ENCODE data around the gene MTREX.

MTREX gene

GRCh38 chr5:55437452-55437851, 129.7 kb downstream of the MTREX start:
- H3K4me3 ChIP-seq (ENCODE audit: low read length) = no peak overlapping the region

GRCh38 chr5:55437859-55438206, 130.0 kb downstream of the MTREX start:
- Histone ChIP-seq H3K9me3 (ENCODE audit: insufficient read depth, low read length) (no peaks in the 10 kb centered on the region), H3K4me2 (ENCODE audit: low read length) (no peak overlapping the region), H3K27ac (ENCODE audit: low read length) (no peak overlapping the region)

More at GRCh38 chr5:55437452-55437851, 129.7 kb downstream of the MTREX start:
- H2AFZ ChIP-seq (ENCODE audit: low read depth, low read length) = no peak overlapping the region
- H3K27me3 ChIP-seq (ENCODE audit: low read depth, low read length) = no peaks in the 10 kb centered on the region
- no peaks in the 10 kb centered on the region for H3K9me3 ChIP-seq (ENCODE audit: insufficient read depth, low read length)
- no peak overlapping the region for H3K9ac ChIP-seq (ENCODE audit: low read length)
- TF ChIP-seq CTCF (IDR thresholded peaks at IDR 0.05; ENCODE audit: low read depth, low read length) = no peak
- TF ChIP-seq EZH2phosphoT487 (IDR thresholded peaks at IDR 0.05; ENCODE audit: low read depth) = no peak
- H3K4me1 ChIP-seq (ENCODE audit: low read length) = no peaks in the 10 kb centered on the region
- no peak overlapping the region for H3K27ac ChIP-seq (ENCODE audit: low read length)
- no peaks in the 10 kb centered on the region for H3K79me2 ChIP-seq (ENCODE audit: low read length)
- no peak overlapping the region for H3K4me2 ChIP-seq (ENCODE audit: low read length)
- no peaks in the 10 kb centered on the region for H4K20me1 ChIP-seq (ENCODE audit: insufficient read depth, low read length)
- peaks cover 3% of the 10 kb centered on the region for H3K36me3 ChIP-seq (replicated peaks; ENCODE audit: low read depth, low read length)

GRCh38 chr5:55438998-55439397, 131.2 kb downstream of the MTREX start:
- no peak overlapping the region for H3K9ac ChIP-seq (ENCODE audit: low read length)
- H3K27ac ChIP-seq (ENCODE audit: low read length) = no peak overlapping the region
- H3K4me1 ChIP-seq (ENCODE audit: low read length) = no peaks in the 10 kb centered on the region
- H3K4me2 ChIP-seq (ENCODE audit: low read length) = no peak overlapping the region
- H3K4me3 ChIP-seq (ENCODE audit: low read length) = no peak overlapping the region
- H2AFZ ChIP-seq (ENCODE audit: low read depth, low read length) = no peak overlapping the region
- no peaks in the 10 kb centered on the region for H3K79me2 ChIP-seq (ENCODE audit: low read length)
- H4K20me1 ChIP-seq (ENCODE audit: insufficient read depth, low read length) = no peaks in the 10 kb centered on the region
- peaks cover 3% of the 10 kb centered on the region for H3K36me3 ChIP-seq (replicated peaks; ENCODE audit: low read depth, low read length)
- TF ChIP-seq EZH2phosphoT487 (IDR thresholded peaks at IDR 0.05; ENCODE audit: low read depth) (no peak), CTCF (IDR thresholded peaks at IDR 0.05; ENCODE audit: low read depth, low read length) (no peak)
- no peaks in the 10 kb centered on the region for H3K9me3 ChIP-seq (ENCODE audit: insufficient read depth, low read length)
- H3K27me3 ChIP-seq (ENCODE audit: low read depth, low read length) = no peaks in the 10 kb centered on the region

More at GRCh38 chr5:55437859-55438206, 130.0 kb downstream of the MTREX start:
- Histone ChIP-seq H2AFZ (ENCODE audit: low read depth, low read length) (no peak overlapping the region), H3K9ac (ENCODE audit: low read length) (no peak overlapping the region), H3K4me1 (ENCODE audit: low read length) (no peaks in the 10 kb centered on the region), H3K79me2 (ENCODE audit: low read length) (no peaks in the 10 kb centered on the region), H3K36me3 (replicated peaks; ENCODE audit: low read depth, low read length) (peaks cover 3% of the 10 kb centered on the region), H3K27me3 (ENCODE audit: low read depth, low read length) (no peaks in the 10 kb centered on the region), H3K4me3 (ENCODE audit: low read length) (no peak overlapping the region), H4K20me1 (ENCODE audit: insufficient read depth, low read length) (no peaks in the 10 kb centered on the region)
- TF ChIP-seq EZH2phosphoT487 (IDR thresholded peaks at IDR 0.05; ENCODE audit: low read depth) (no peak), CTCF (IDR thresholded peaks at IDR 0.05; ENCODE audit: low read depth, low read length) (no peak)

GRCh38 chr5:55440188-55440646, 132.4 kb downstream of the MTREX start:
- Histone ChIP-seq H2AFZ (ENCODE audit: low read depth, low read length) (no peak overlapping the region), H3K4me1 (ENCODE audit: low read length) (no peaks in the 10 kb centered on the region), H3K9me3 (ENCODE audit: insufficient read depth, low read length) (no peaks in the 10 kb centered on the region), H3K9ac (ENCODE audit: low read length) (no peak overlapping the region), H3K27ac (ENCODE audit: low read length) (no peak overlapping the region), H3K79me2 (ENCODE audit: low read length) (no peaks in the 10 kb centered on the region), H3K36me3 (replicated peaks; ENCODE audit: low read depth, low read length) (peaks cover 3% of the 10 kb centered on the region), H4K20me1 (ENCODE audit: insufficient read depth, low read length) (no peaks in the 10 kb centered on the region), H3K27me3 (ENCODE audit: low read depth, low read length) (no peaks in the 10 kb centered on the region), H3K4me3 (ENCODE audit: low read length) (no peak overlapping the region), H3K4me2 (ENCODE audit: low read length) (no peak overlapping the region)
- TF ChIP-seq CTCF (IDR thresholded peaks at IDR 0.05; ENCODE audit: low read depth, low read length) (no peak), EZH2phosphoT487 (IDR thresholded peaks at IDR 0.05; ENCODE audit: low read depth) (no peak)

All from OCI-LY3 (cell line).